ENCODE data around the gene STXBP6. TPM values are rescaled to one million over a fixed set of nuclear protein-coding genes. Genes with fewer than 3 reads are reported as not detected.

STXBP6 gene
- total RNA-seq, 1 experiment from 2014 or later, result 12.3 TPM

GRCh38 chr14:24829862-24830261 lies 220.1 kb downstream of the STXBP6 start:
- Histone ChIP-seq H3K9me3 (ENCODE audit: insufficient read depth, low read depth) (no peaks in the 10 kb centered on the region), H3K27me3 (ENCODE audit: insufficient read depth, low read depth) (no peaks in the 10 kb centered on the region), H3K4me2 (no peak overlapping the region), H3K27ac (no peak overlapping the region), H4K20me1 (ENCODE audit: insufficient read depth) (no peaks in the 10 kb centered on the region), H3K36me3 (ENCODE audit: low read depth) (no peaks in the 10 kb centered on the region), H3K9me2 (ENCODE audit: insufficient read depth) (no peaks in the 10 kb centered on the region), H3K4me3 (no peak overlapping the region), H2AFZ (no peak overlapping the region), H3F3A (ENCODE audit: insufficient read depth, low read depth) (no peaks in the 10 kb centered on the region), H3K79me2 (ENCODE audit: low read depth) (no peaks in the 10 kb centered on the region), H3K4me1 (replicated peaks; ENCODE audit: insufficient read depth) (no peaks in the 10 kb centered on the region)
- TF ChIP-seq EZH2 (IDR thresholded peaks at IDR 0.05; ENCODE audit: low read depth) (no peak), CTCF (conservative IDR thresholded peaks at IDR 0.05) (no peak)
- no peak for DNase-seq
- no TSS peak for BruUV-seq (replicated peaks)
- CTCF ChIA-PET, result no interaction called here
- intact Hi-C loops (cut with micrococcal nuclease; ENCODE audit: unreplicated experiment), result no loop called here
- POLR2A ChIA-PET (ENCODE audit: unreplicated experiment), result no interaction called here

- TF ChIP-seq CTCF (conservative IDR thresholded peaks at IDR 0.05) (no peak), EZH2 (IDR thresholded peaks at IDR 0.05; ENCODE audit: low read depth) (no peak)
- intact Hi-C loops (cut with micrococcal nuclease; ENCODE audit: unreplicated experiment), result no loop called here
- H3K27me3 ChIP-seq (ENCODE audit: insufficient read depth, low read depth), result no peaks in the 10 kb centered on the region
Observed at GRCh38 chr14:24828486-24828885, 221.5 kb downstream of the STXBP6 start.

GRCh38 chr14:24826390-24826789 lies 223.6 kb downstream of the STXBP6 start:
- Histone ChIP-seq H3K4me3 (no peak overlapping the region), H3K79me2 (ENCODE audit: low read depth) (no peaks in the 10 kb centered on the region), H3K9me3 (ENCODE audit: insufficient read depth, low read depth) (no peaks in the 10 kb centered on the region), H3K4me1 (replicated peaks; ENCODE audit: insufficient read depth) (no peaks in the 10 kb centered on the region), H4K20me1 (ENCODE audit: insufficient read depth) (no peaks in the 10 kb centered on the region), H3K9me2 (ENCODE audit: insufficient read depth) (no peaks in the 10 kb centered on the region), H3K4me2 (no peak overlapping the region), H3K36me3 (ENCODE audit: low read depth) (no peaks in the 10 kb centered on the region), H3K27me3 (ENCODE audit: insufficient read depth, low read depth) (no peaks in the 10 kb centered on the region), H3F3A (ENCODE audit: insufficient read depth, low read depth) (no peaks in the 10 kb centered on the region), H2AFZ (no peak overlapping the region), H3K27ac (no peak overlapping the region)
- no peak for DNase-seq
- TF ChIP-seq CTCF (conservative IDR thresholded peaks at IDR 0.05) (no peak), EZH2 (IDR thresholded peaks at IDR 0.05; ENCODE audit: low read depth) (no peak)
- no TSS peak for BruUV-seq (replicated peaks)
- intact Hi-C loops (cut with micrococcal nuclease; ENCODE audit: unreplicated experiment), result no loop called here
- CTCF ChIA-PET, result no interaction called here
- POLR2A ChIA-PET (ENCODE audit: unreplicated experiment), result no interaction called here

More at GRCh38 chr14:24828486-24828885, 221.5 kb downstream of the STXBP6 start:
- H2AFZ ChIP-seq, result no peak overlapping the region
- H3K4me3 ChIP-seq, result no peak overlapping the region
- ChIA-PET CTCF (no interaction called here), POLR2A (ENCODE audit: unreplicated experiment) (no interaction called here)
- H3K9me3 ChIP-seq (ENCODE audit: insufficient read depth, low read depth), result no peaks in the 10 kb centered on the region
- no peaks in the 10 kb centered on the region for H3F3A ChIP-seq (ENCODE audit: insufficient read depth, low read depth)
- no peak overlapping the region for H3K4me2 ChIP-seq
- no peaks in the 10 kb centered on the region for H3K9me2 ChIP-seq (ENCODE audit: insufficient read depth)
- no peak overlapping the region for H3K27ac ChIP-seq
- H3K36me3 ChIP-seq (ENCODE audit: low read depth), result no peaks in the 10 kb centered on the region
- H4K20me1 ChIP-seq (ENCODE audit: insufficient read depth), result no peaks in the 10 kb centered on the region
- no peaks in the 10 kb centered on the region for H3K4me1 ChIP-seq (replicated peaks; ENCODE audit: insufficient read depth)
- no peak for DNase-seq
- H3K79me2 ChIP-seq (ENCODE audit: low read depth), result no peaks in the 10 kb centered on the region
- BruUV-seq (replicated peaks), result no TSS peak

All from PC-9 (cell line).